ENCODE results near the gene CLCA2. TPM values are rescaled to one million over a fixed set of nuclear protein-coding genes. Genes with fewer than 3 reads are reported as not detected.

Gene CLCA2
- total RNA-seq, 1 donor from 2014 or later: not detected

DNA sequence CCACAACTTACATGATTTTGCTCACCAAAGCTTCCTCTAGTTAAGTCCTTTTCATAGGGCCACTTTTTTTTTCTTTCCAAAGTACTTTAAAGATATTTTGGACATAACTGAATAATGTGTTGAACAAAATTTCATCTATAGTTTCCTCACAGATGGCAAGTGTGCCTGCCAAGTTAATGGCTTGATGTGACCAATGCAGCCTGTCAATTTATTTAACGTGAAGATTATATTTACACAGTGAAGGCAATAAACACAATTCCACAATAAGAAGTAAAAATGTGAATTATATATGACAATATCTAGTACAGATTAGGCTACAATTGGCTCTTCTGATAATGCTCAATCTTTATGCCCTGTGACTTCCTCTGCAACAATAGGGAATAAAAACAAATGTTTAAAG, 18.0 kb downstream of the CLCA2 start:
- Histone ChIP-seq H3K27ac (replicated peaks) (no peak overlapping the region), H3K4me3 (no peak overlapping the region), H3K27me3 (ENCODE audit: low read depth) (peaks cover 10% of the 10 kb centered on the region), H3K9me3 (replicated peaks) (no peaks in the 10 kb centered on the region), H3K36me3 (no peaks in the 10 kb centered on the region), H3K4me1 (no peaks in the 10 kb centered on the region)
- TF ChIP-seq, protein P1, sequence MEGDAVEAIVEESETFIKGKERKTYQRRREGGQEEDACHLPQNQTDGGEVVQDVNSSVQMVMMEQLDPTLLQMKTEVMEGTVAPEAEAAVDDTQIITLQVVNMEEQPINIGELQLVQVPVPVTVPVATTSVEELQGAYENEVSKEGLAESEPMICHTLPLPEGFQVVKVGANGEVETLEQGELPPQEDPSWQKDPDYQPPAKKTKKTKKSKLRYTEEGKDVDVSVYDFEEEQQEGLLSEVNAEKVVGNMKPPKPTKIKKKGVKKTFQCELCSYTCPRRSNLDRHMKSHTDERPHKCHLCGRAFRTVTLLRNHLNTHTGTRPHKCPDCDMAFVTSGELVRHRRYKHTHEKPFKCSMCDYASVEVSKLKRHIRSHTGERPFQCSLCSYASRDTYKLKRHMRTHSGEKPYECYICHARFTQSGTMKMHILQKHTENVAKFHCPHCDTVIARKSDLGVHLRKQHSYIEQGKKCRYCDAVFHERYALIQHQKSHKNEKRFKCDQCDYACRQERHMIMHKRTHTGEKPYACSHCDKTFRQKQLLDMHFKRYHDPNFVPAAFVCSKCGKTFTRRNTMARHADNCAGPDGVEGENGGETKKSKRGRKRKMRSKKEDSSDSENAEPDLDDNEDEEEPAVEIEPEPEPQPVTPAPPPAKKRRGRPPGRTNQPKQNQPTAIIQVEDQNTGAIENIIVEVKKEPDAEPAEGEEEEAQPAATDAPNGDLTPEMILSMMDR (IDR thresholded peaks at IDR 0.05; ENCODE audit: borderline replicate concordance): no peak
- intact Hi-C loops (cut with micrococcal nuclease): no loop called here
- DNase-seq: no peak

DNA sequence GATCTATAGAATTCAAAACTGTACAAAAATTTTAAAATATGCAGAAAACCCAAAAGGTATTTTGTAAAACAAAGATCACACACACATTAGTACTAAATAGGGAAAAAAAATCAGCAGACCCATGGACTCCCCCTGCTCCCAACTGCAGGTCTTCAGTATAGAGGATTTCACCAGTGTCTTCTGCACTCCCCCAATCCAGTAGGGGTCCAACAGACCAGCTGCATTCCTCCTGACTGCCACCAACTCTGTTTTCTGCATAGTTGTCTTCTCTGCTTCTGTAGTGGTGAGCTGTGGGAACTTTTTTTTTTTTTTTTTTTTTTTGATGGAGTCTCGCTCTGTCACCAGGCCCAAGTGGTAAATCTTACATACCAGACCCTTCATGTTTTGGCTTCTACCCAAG, 21.9 kb downstream of the CLCA2 start:
- TF ChIP-seq, protein P1 (IDR thresholded peaks at IDR 0.05; ENCODE audit: borderline replicate concordance): no peak
- H3K27ac ChIP-seq (replicated peaks): no peak overlapping the region
- intact Hi-C loops (cut with micrococcal nuclease): no loop called here

DNA sequence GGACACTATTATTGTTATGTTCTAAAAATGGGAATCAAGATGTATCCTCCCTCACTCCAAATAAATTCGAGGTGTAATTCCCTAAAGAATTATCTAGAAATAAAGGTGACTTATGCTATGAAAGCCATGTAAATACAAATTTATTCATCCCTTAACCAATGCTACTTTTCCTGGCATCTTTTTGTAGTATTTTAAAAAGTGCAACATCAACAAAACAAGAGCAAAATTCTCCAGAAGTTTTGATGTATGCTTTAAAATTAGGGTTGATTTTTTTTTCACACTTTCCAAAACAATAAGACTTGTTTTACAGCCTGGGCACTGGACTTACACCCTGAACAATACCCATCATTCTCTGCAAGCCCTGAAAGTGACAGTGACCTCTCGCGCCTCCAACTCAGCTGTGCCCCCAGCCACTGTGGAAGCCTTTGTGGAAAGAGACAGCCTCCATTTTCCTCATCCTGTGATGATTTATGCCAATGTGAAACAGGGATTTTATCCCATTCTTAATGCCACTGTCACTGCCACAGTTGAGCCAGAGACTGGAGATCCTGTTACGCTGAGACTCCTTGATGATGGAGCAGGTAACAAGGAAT, 23.3 kb downstream of the CLCA2 start:
- Histone ChIP-seq H3K27me3 (ENCODE audit: low read depth) (no peaks in the 10 kb centered on the region), H3K36me3 (no peaks in the 10 kb centered on the region), H3K27ac (replicated peaks) (no peak overlapping the region), H3K9me3 (replicated peaks) (no peaks in the 10 kb centered on the region), H3K4me3 (no peak overlapping the region), H3K4me1 (no peaks in the 10 kb centered on the region)
- intact Hi-C loops (cut with micrococcal nuclease): no loop called here
- TF ChIP-seq, protein P1 (IDR thresholded peaks at IDR 0.05; ENCODE audit: borderline replicate concordance): no peak
- no peak for DNase-seq

More for the DNA sequence above, 21.9 kb downstream of the CLCA2 start:
- Histone ChIP-seq H3K4me1 (no peaks in the 10 kb centered on the region), H3K9me3 (replicated peaks) (no peaks in the 10 kb centered on the region), H3K27me3 (ENCODE audit: low read depth) (no peaks in the 10 kb centered on the region), H3K4me3 (no peak overlapping the region), H3K36me3 (no peaks in the 10 kb centered on the region)
- no peak for DNase-seq

DNA sequence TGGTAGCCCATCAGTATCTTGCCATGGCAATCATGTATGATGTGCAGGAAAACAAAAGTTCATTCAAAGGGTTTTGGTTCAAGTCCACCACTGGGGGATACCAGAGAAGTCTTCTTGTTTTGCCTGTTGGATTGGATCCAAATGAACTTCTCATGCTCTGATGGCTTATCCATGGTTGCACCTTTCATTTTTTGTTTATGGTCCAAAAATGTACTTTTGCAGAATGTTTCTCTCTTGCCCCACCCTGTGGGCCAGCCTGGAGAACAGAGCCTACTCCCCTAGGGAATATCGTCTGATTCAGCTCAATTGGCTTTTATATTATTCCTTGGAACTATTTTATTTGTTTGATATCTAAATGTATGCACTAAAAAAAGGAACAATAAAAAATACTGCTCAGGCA, 24.7 kb downstream of the CLCA2 start:
- no peaks in the 10 kb centered on the region for H3K27me3 ChIP-seq (ENCODE audit: low read depth)
- intact Hi-C loops (cut with micrococcal nuclease): no loop called here
- no peak overlapping the region for H3K4me3 ChIP-seq
- no peak overlapping the region for H3K27ac ChIP-seq (replicated peaks)
- H3K36me3 ChIP-seq: no peaks in the 10 kb centered on the region
- no peak for DNase-seq
- no peaks in the 10 kb centered on the region for H3K4me1 ChIP-seq
- H3K9me3 ChIP-seq (replicated peaks): no peaks in the 10 kb centered on the region
- TF ChIP-seq, protein P1 (IDR thresholded peaks at IDR 0.05; ENCODE audit: borderline replicate concordance): no peak

DNA sequence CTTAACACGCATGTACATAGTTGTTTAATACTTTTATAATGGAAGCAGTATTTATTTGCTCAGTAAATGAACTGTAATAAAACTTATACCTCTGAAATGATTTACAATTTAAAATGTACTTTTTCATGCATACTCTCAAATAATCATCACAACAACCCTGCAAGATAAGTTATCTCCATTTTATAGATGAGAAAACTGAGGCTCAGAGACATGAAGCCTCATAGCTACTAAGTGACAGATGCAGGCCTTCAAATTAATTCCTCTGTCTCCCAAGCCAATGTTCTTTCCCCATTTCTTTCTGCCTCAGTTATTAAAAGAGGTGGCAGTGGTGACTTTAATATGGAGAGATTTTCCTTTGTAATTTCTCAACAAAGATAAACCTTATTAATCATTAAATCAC, 25.1 kb downstream of the CLCA2 start:
- no peak for DNase-seq
- intact Hi-C loops (cut with micrococcal nuclease): no loop called here
- no peaks in the 10 kb centered on the region for H3K27me3 ChIP-seq (ENCODE audit: low read depth)
- no peak overlapping the region for H3K4me3 ChIP-seq
- H3K4me1 ChIP-seq: no peaks in the 10 kb centered on the region
- no peak overlapping the region for H3K27ac ChIP-seq (replicated peaks)
- TF ChIP-seq, protein P1 (IDR thresholded peaks at IDR 0.05; ENCODE audit: borderline replicate concordance): no peak
- H3K9me3 ChIP-seq (replicated peaks): no peaks in the 10 kb centered on the region
- no peaks in the 10 kb centered on the region for H3K36me3 ChIP-seq
